ENCODE data around the gene MCC.

MCC gene

GRCh38 chr5:113255579-113256386 lies 232.5 kb downstream of the MCC start:
- Histone ChIP-seq H3K27me3 (ENCODE audit: low read depth, low read length) (no peaks in the 10 kb centered on the region), H3K27ac (ENCODE audit: low read length) (no peak overlapping the region), H3K4me3 (ENCODE audit: low read depth in 1 of 2, low read length in 2 of 2) (no peak overlapping the region), H3K9me3 (ENCODE audit: control insufficient read depth in 1 of 2, low read length in 2 of 2) (no peaks in the 10 kb centered on the region), H3K4me1 (ENCODE audit: control insufficient read depth in 1 of 2, insufficient read depth in 2 of 2, low read length in 2 of 2) (peaks cover 0 to 3% of the 10 kb centered on the region in 2 donors), H3K36me3 (ENCODE audit: control insufficient read depth in 1 of 2, insufficient read depth in 2 of 2, low read length in 2 of 2) (no peaks in the 10 kb centered on the region)

- no peaks in the 10 kb centered on the region for H3K36me3 ChIP-seq (ENCODE audit: control insufficient read depth in 1 of 2, insufficient read depth in 2 of 2, low read length in 2 of 2)
- no peak overlapping the region for H3K4me3 ChIP-seq (ENCODE audit: low read depth in 1 of 2, low read length in 2 of 2)
- H3K27me3 ChIP-seq (ENCODE audit: low read depth, low read length): no peaks in the 10 kb centered on the region
- H3K27ac ChIP-seq (ENCODE audit: low read length): no peak overlapping the region
- H3K9me3 ChIP-seq (ENCODE audit: control insufficient read depth in 1 of 2, low read length in 2 of 2): no peaks in the 10 kb centered on the region
- H3K4me1 ChIP-seq (ENCODE audit: control insufficient read depth in 1 of 2, insufficient read depth in 2 of 2, low read length in 2 of 2): peaks cover 0 to 3% of the 10 kb centered on the region in 2 donors
These were observed 233.1 kb downstream of the MCC start for GRCh38 chr5:113255105-113255504.

- Histone ChIP-seq H3K27me3 (ENCODE audit: low read depth, low read length) (no peaks in the 10 kb centered on the region), H3K4me1 (ENCODE audit: control insufficient read depth in 1 of 2, insufficient read depth in 2 of 2, low read length in 2 of 2) (peaks cover 0 to 3% of the 10 kb centered on the region in 2 donors), H3K4me3 (ENCODE audit: low read depth in 1 of 2, low read length in 2 of 2) (no peak overlapping the region), H3K27ac (ENCODE audit: low read length) (no peak overlapping the region), H3K9me3 (ENCODE audit: control insufficient read depth in 1 of 2, low read length in 2 of 2) (no peaks in the 10 kb centered on the region), H3K36me3 (ENCODE audit: control insufficient read depth in 1 of 2, insufficient read depth in 2 of 2, low read length in 2 of 2) (no peaks in the 10 kb centered on the region)
These were observed 235.2 kb downstream of the MCC start for GRCh38 chr5:113253037-113253436.

- no peaks in the 10 kb centered on the region for H3K27me3 ChIP-seq (ENCODE audit: low read depth, low read length)
- H3K4me1 ChIP-seq (ENCODE audit: control insufficient read depth in 1 of 2, insufficient read depth in 2 of 2, low read length in 2 of 2): peaks cover 0 to 3% of the 10 kb centered on the region in 2 donors
- no peaks in the 10 kb centered on the region for H3K9me3 ChIP-seq (ENCODE audit: control insufficient read depth in 1 of 2, low read length in 2 of 2)
- H3K36me3 ChIP-seq (ENCODE audit: control insufficient read depth in 1 of 2, insufficient read depth in 2 of 2, low read length in 2 of 2): no peaks in the 10 kb centered on the region
- H3K27ac ChIP-seq (ENCODE audit: low read length): no peak overlapping the region
- H3K4me3 ChIP-seq (ENCODE audit: low read depth in 1 of 2, low read length in 2 of 2): no peak overlapping the region
These were observed 236.2 kb downstream of the MCC start for GRCh38 chr5:113252066-113252465.

GRCh38 chr5:113250341-113250953 lies 237.8 kb downstream of the MCC start:
- Histone ChIP-seq H3K36me3 (ENCODE audit: control insufficient read depth in 1 of 2, insufficient read depth in 2 of 2, low read length in 2 of 2) (no peaks in the 10 kb centered on the region), H3K27ac (ENCODE audit: low read length) (peak overlapping the region; percentile 60), H3K4me1 (ENCODE audit: control insufficient read depth in 1 of 2, insufficient read depth in 2 of 2, low read length in 2 of 2) (no peaks in the 10 kb centered on the region), H3K4me3 (ENCODE audit: low read depth in 1 of 2, low read length in 2 of 2) (no peak overlapping the region), H3K27me3 (ENCODE audit: low read depth, low read length) (no peaks in the 10 kb centered on the region), H3K9me3 (ENCODE audit: control insufficient read depth in 1 of 2, low read length in 2 of 2) (no peaks in the 10 kb centered on the region)

GRCh38 chr5:113249206-113249605 lies 239.0 kb downstream of the MCC start:
- no peak overlapping the region for H3K27ac ChIP-seq (ENCODE audit: low read length)
- H3K4me3 ChIP-seq (ENCODE audit: low read depth in 1 of 2, low read length in 2 of 2): no peak overlapping the region
- no peaks in the 10 kb centered on the region for H3K36me3 ChIP-seq (ENCODE audit: control insufficient read depth in 1 of 2, insufficient read depth in 2 of 2, low read length in 2 of 2)
- H3K4me1 ChIP-seq (ENCODE audit: control insufficient read depth in 1 of 2, insufficient read depth in 2 of 2, low read length in 2 of 2): no peaks in the 10 kb centered on the region
- H3K27me3 ChIP-seq (ENCODE audit: low read depth, low read length): no peaks in the 10 kb centered on the region
- no peaks in the 10 kb centered on the region for H3K9me3 ChIP-seq (ENCODE audit: control insufficient read depth in 1 of 2, low read length in 2 of 2)

- Histone ChIP-seq H3K27ac (ENCODE audit: low read length) (peak overlapping the region; percentile 26), H3K4me3 (ENCODE audit: low read depth in 1 of 2, low read length in 2 of 2) (no peak overlapping the region), H3K4me1 (ENCODE audit: control insufficient read depth in 1 of 2, insufficient read depth in 2 of 2, low read length in 2 of 2) (no peaks in the 10 kb centered on the region), H3K36me3 (ENCODE audit: control insufficient read depth in 1 of 2, insufficient read depth in 2 of 2, low read length in 2 of 2) (no peaks in the 10 kb centered on the region), H3K27me3 (ENCODE audit: low read depth, low read length) (no peaks in the 10 kb centered on the region), H3K9me3 (ENCODE audit: control insufficient read depth in 1 of 2, low read length in 2 of 2) (no peaks in the 10 kb centered on the region)
These were observed 241.8 kb downstream of the MCC start for GRCh38 chr5:113246361-113246870.

- Histone ChIP-seq H3K27ac (ENCODE audit: low read length) (peak overlapping the region; percentile 26), H3K27me3 (ENCODE audit: low read depth, low read length) (no peaks in the 10 kb centered on the region), H3K4me1 (ENCODE audit: control insufficient read depth in 1 of 2, insufficient read depth in 2 of 2, low read length in 2 of 2) (no peaks in the 10 kb centered on the region), H3K36me3 (ENCODE audit: control insufficient read depth in 1 of 2, insufficient read depth in 2 of 2, low read length in 2 of 2) (no peaks in the 10 kb centered on the region), H3K9me3 (ENCODE audit: control insufficient read depth in 1 of 2, low read length in 2 of 2) (no peaks in the 10 kb centered on the region), H3K4me3 (ENCODE audit: low read depth in 1 of 2, low read length in 2 of 2) (no peak overlapping the region)
These were observed 242.6 kb downstream of the MCC start for GRCh38 chr5:113245427-113246225.

GRCh38 chr5:113244966-113245365 lies 243.3 kb downstream of the MCC start:
- no peaks in the 10 kb centered on the region for H3K36me3 ChIP-seq (ENCODE audit: control insufficient read depth in 1 of 2, insufficient read depth in 2 of 2, low read length in 2 of 2)
- H3K9me3 ChIP-seq (ENCODE audit: control insufficient read depth in 1 of 2, low read length in 2 of 2): no peaks in the 10 kb centered on the region
- H3K4me1 ChIP-seq (ENCODE audit: control insufficient read depth in 1 of 2, insufficient read depth in 2 of 2, low read length in 2 of 2): no peaks in the 10 kb centered on the region
- peak overlapping the region; percentile 26 for H3K27ac ChIP-seq (ENCODE audit: low read length)
- no peak overlapping the region for H3K4me3 ChIP-seq (ENCODE audit: low read depth in 1 of 2, low read length in 2 of 2)
- no peaks in the 10 kb centered on the region for H3K27me3 ChIP-seq (ENCODE audit: low read depth, low read length)

- Histone ChIP-seq H3K4me3 (ENCODE audit: low read depth in 1 of 2, low read length in 2 of 2) (no peak overlapping the region), H3K4me1 (ENCODE audit: control insufficient read depth in 1 of 2, insufficient read depth in 2 of 2, low read length in 2 of 2) (no peaks in the 10 kb centered on the region), H3K36me3 (ENCODE audit: control insufficient read depth in 1 of 2, insufficient read depth in 2 of 2, low read length in 2 of 2) (no peaks in the 10 kb centered on the region), H3K9me3 (ENCODE audit: control insufficient read depth in 1 of 2, low read length in 2 of 2) (no peaks in the 10 kb centered on the region), H3K27ac (ENCODE audit: low read length) (no peak overlapping the region), H3K27me3 (ENCODE audit: low read depth, low read length) (no peaks in the 10 kb centered on the region)
These were observed 244.9 kb downstream of the MCC start for GRCh38 chr5:113243349-113243664.
